HepG2 (cell line): ENCODE data around the gene RPL22L1. TPM values are rescaled to one million over a fixed set of nuclear protein-coding genes. Genes with fewer than 3 reads are reported as not detected.
A peak's percentile ranks its signal among the peaks of the same experiment; 100 is the strongest.

Source experiments
- ETV6 ChIP-seq: sonication (generic); formaldehyde crosslinking; conservative IDR thresholded peaks from 2 replicates; pipeline ENCODE4 v1.4.0; 2020; ENCODE audit warnings: missing genetic modification reagents
- FOXA1 ChIP-seq, 2 experiments: fragments of 450-650 bp in 1 of 2; sonication (generic) in 1 of 2; formaldehyde crosslinking in 1 of 2; IDR thresholded peaks; 2 replicates each; pipeline versions ENCODE4 v1.4.0 to v1.6.1; 2016 to 2020; ENCODE audit warnings: missing genetic modification reagents in 1 of 2
- HDAC2 ChIP-seq: sonication (generic); formaldehyde crosslinking; IDR thresholded peaks from 2 replicates; pipeline ENCODE4 v1.4.0; 2020; ENCODE audit warnings: missing genetic modification reagents
- HDAC6 ChIP-seq: fragments of 200-600 bp; sonication (generic); IDR thresholded peaks from 2 replicates; pipeline ENCODE4 v1.7.0; 2017; ENCODE audit warnings: mild to moderate bottlenecking, antibody characterized with exemption, low read length, low read depth
- NFE2L2 ChIP-seq: fragments of 150-350 bp; IDR thresholded peaks from 2 replicates; pipeline ENCODE4 v1.6.1; 2014; ENCODE audit warnings: low read length
- POGZ ChIP-seq: sonication (generic); formaldehyde crosslinking; IDR thresholded peaks from 2 replicates; pipeline ENCODE4 v1.4.0; 2020; ENCODE audit warnings: mild to moderate bottlenecking, missing genetic modification reagents
- PRMT3 ChIP-seq: sonication (generic); formaldehyde crosslinking; IDR thresholded peaks from 2 replicates; pipeline ENCODE4 v1.8.1; 2022; ENCODE audit warnings: low read depth, mild to moderate bottlenecking, moderate library complexity, missing genetic modification reagents, borderline replicate concordance
- RBFOX2 ChIP-seq: fragments of 200-400 bp; formaldehyde crosslinking; IDR thresholded peaks from 2 replicates; pipeline ENCODE4 v1.6.1; 2017; ENCODE audit warnings: low read depth, mild to moderate bottlenecking, low read length
- SAP130 ChIP-seq: IDR thresholded peaks from 2 replicates; pipeline ENCODE4 v1.6.1; 2016; ENCODE audit warnings: low read depth
- SNAPC4 ChIP-seq: sonication (generic); formaldehyde crosslinking; IDR thresholded peaks from 2 replicates; pipeline ENCODE4 v1.4.0; 2020; ENCODE audit warnings: mild to moderate bottlenecking, missing genetic modification reagents
- SRSF4 ChIP-seq: fragments of 200-400 bp; formaldehyde crosslinking; IDR thresholded peaks from one replicate; pipeline ENCODE4 v1.6.1; 2018; ENCODE audit warnings: mild to moderate bottlenecking, low read depth, low read length, moderate library complexity; ENCODE audit not compliant: poor library complexity, severe bottlenecking
- ZBTB39 ChIP-seq: sonication (generic); formaldehyde crosslinking; IDR thresholded peaks from 2 replicates; pipeline ENCODE4 v1.5.0; 2020; ENCODE audit warnings: missing genetic modification reagents
- ZFP36L1 ChIP-seq: sonication (generic); formaldehyde crosslinking; IDR thresholded peaks from 2 replicates; pipeline ENCODE4 v1.8.0; 2022; ENCODE audit warnings: mild to moderate bottlenecking, missing genetic modification reagents, moderate library complexity
- ZNF275 ChIP-seq: sonication (generic); formaldehyde crosslinking; IDR thresholded peaks from 2 replicates; pipeline ENCODE4 v1.8.0; 2022; ENCODE audit warnings: missing genetic modification reagents, mild to moderate bottlenecking, inconsistent platforms, borderline replicate concordance
- ZNF530 ChIP-seq: sonication (generic); formaldehyde crosslinking; IDR thresholded peaks from 2 replicates; pipeline ENCODE4 v1.5.0; 2020; ENCODE audit warnings: low read depth, mild to moderate bottlenecking, missing genetic modification reagents
- ZNF605 ChIP-seq: sonication (generic); formaldehyde crosslinking; IDR thresholded peaks from 2 replicates; pipeline ENCODE4 v1.8.0; 2022; ENCODE audit warnings: mild to moderate bottlenecking, missing genetic modification reagents
- ZNF776 ChIP-seq: sonication (generic); formaldehyde crosslinking; IDR thresholded peaks from 2 replicates; pipeline ENCODE4 v1.4.0; 2020; ENCODE audit warnings: mild to moderate bottlenecking, missing genetic modification reagents
- ZNF781 ChIP-seq: sonication (generic); formaldehyde crosslinking; IDR thresholded peaks from 2 replicates; pipeline ENCODE4 v1.5.1; 2020; ENCODE audit warnings: borderline replicate concordance, mild to moderate bottlenecking, missing genetic modification reagents; ENCODE audit errors: not compliant biosample characterization
- polyA plus RNA-seq, 8 experiments: library from polyadenylated mRNA; depleted of rRNA in 3 of 8; stranded (reverse) in 7 of 8; unstranded in 1 of 8; fragments of >200 nt; fragmentation: Illumina TruSeq in 4 of 8; extraction: Trizol in 4 of 8; gene quantifications; 2 replicates each; pipeline versions ENCODE4 v1.2.1 to v1.2.3, GENCODE V29; 2011 to 2016; ENCODE audit warnings: low read depth in 4 of 8, missing spikeins in 1 of 8, mixed read lengths in 1 of 8; ENCODE audit not compliant: insufficient read depth in 1 of 8
- total RNA-seq, 5 experiments: library from RNA; depleted of rRNA; stranded (reverse); fragments of >200 nt; fragmentation: Illumina TruSeq; extraction: Trizol; gene quantifications; 2 replicates each; pipeline ENCODE4 v1.2.3, GENCODE V29; 2016; ENCODE audit warnings: low read depth in 1 of 5

Gene RPL22L1
- total and polyA plus RNA-seq, 2 of the 13 experiments (the other 11 are each of a cell fraction or from before 2014, with no cell fraction given) = 42.7 to 152 TPM

- TF ChIP-seq SNAPC4 = no peak
- TF ChIP-seq SRSF4 = no peak
- TF ChIP-seq HDAC2 (CRISPR knock-in tag) = peak; percentile 75
- peak; percentile 80; the same call in 1 of the 2 replicates for TF ChIP-seq ZNF275 (CRISPR knock-in tag)
- no peak for TF ChIP-seq ZNF530 (CRISPR knock-in tag)
- peak; percentile 75; the same call in 1 of the 2 replicates for TF ChIP-seq ZNF776 (CRISPR knock-in tag)
- TF ChIP-seq RBFOX2 = peak; percentile 93
- no peak for TF ChIP-seq FOXA1 (IDR thresholded peaks at IDR 0.05)
- TF ChIP-seq FOXA1 (CRISPR knock-in tag; IDR thresholded peaks at IDR 0.05) = no peak
- 0 out of 2 replicates have a peak, but pooled peaks have one; percentile 5 for TF ChIP-seq NFE2L2
- TF ChIP-seq HDAC6 = no peak
- TF ChIP-seq PRMT3 = peak; percentile 75; the same call in 1 of the 2 replicates
- TF ChIP-seq ZNF605 = peak; percentile 81
- TF ChIP-seq ETV6 = no peak
- TF ChIP-seq SAP130 (CRISPR knock-in tag) = peak; percentile 94
- peak; percentile 94 for TF ChIP-seq POGZ (CRISPR knock-in tag)
- TF ChIP-seq ZBTB39 (CRISPR knock-in tag) = 0 out of 2 replicates have a peak, but pooled peaks have one; percentile 18
- peak; percentile 36 for TF ChIP-seq ZNF781 (CRISPR knock-in tag)
- no peak for TF ChIP-seq ZFP36L1 (CRISPR knock-in tag)
Observed at GRCh38 chr3:170869645-170870593, at the start of gene RPL22L1 (continued).
